Suprapubic skin (tissue), 4 donors: ENCODE results near the gene RNF141. TPM values are rescaled to one million over a fixed set of nuclear protein-coding genes. Genes with fewer than 3 reads are reported as not detected.

Source experiments
- DNase-seq, 2 donors: peaks; one replicate each; pipeline ENCODE4 v3.0.0-alpha.2; 2019; ENCODE audit warnings: low spot score in 2 of 2
- H3K27ac ChIP-seq: fragments of 200-600 bp; sonication (generic); one replicate; pipeline ENCODE4 v1.5.1; 2019
- H3K27me3 ChIP-seq: fragments of 200-600 bp; sonication (generic); one replicate; pipeline ENCODE4 v1.5.1; 2019
- H3K36me3 ChIP-seq: fragments of 200-600 bp; sonication (generic); one replicate; pipeline ENCODE4 v1.5.1; 2019
- H3K4me1 ChIP-seq: fragments of 200-600 bp; sonication (generic); one replicate; pipeline ENCODE4 v1.5.1; 2019
- H3K4me3 ChIP-seq: fragments of 200-600 bp; sonication (generic); one replicate; pipeline ENCODE4 v1.5.1; 2019; ENCODE audit warnings: mild to moderate bottlenecking
- H3K9me3 ChIP-seq: fragments of 200-600 bp; sonication (generic); one replicate; pipeline ENCODE4 v1.5.1; 2019
- CTCF ChIP-seq, 2 donors: fragments of 200-600 bp in 1 of 2; fragments of 450-650 bp in 1 of 2; sonication (generic) in 1 of 2; IDR thresholded peaks; one replicate each; pipeline ENCODE4 v1.5.1; 2016 to 2019; ENCODE audit warnings: antibody characterized with exemption in 2 of 2, mild to moderate bottlenecking in 1 of 2, moderate library complexity in 1 of 2
- EP300 ChIP-seq: sonication (generic); formaldehyde crosslinking; IDR thresholded peaks from one replicate; pipeline ENCODE4 v1.6.1; 2017; ENCODE audit warnings: antibody characterized with exemption
- POLR2A ChIP-seq, 2 donors: fragments of 450-650 bp; IDR thresholded peaks; one replicate each; pipeline ENCODE4 v1.6.1; 2017; ENCODE audit warnings: antibody characterized with exemption in 2 of 2, mild to moderate bottlenecking in 2 of 2, moderate library complexity in 2 of 2
- POLR2AphosphoS5 ChIP-seq, 3 donors: sonication (generic); formaldehyde crosslinking; IDR thresholded peaks; one replicate each; pipeline ENCODE4 v1.6.1; 2017; ENCODE audit warnings: antibody characterized with exemption in 3 of 3
- WGBS: methylation state at CpG from one replicate; pipeline ENCODE4 v1.1.5; 2018; 5-methylcytosine and 5-hydroxymethylcytosine counted together
- total RNA-seq, 4 donors: library from RNA; depleted of rRNA; stranded (reverse); fragments of >200 nt; gene quantifications; one replicate each; pipeline ENCODE4 v1.1.0, GENCODE V29; 2016

The RNF141 gene
- total RNA-seq, 4 donors from 2014 or later: 68.2 to 83.4 (median 73.7) TPM

GRCh38 chr11:10505278-10506007, 35.5 kb downstream of the RNF141 start:
- Histone ChIP-seq H3K4me1 (peaks cover 14% of the 10 kb centered on the region), H3K4me3 (no peak overlapping the region), H3K9me3 (no peaks in the 10 kb centered on the region), H3K27ac (no peak overlapping the region), H3K36me3 (peaks cover 17% of the 10 kb centered on the region), H3K27me3 (no peaks in the 10 kb centered on the region)
- no peak for DNase-seq
- no peak for TF ChIP-seq POLR2A (IDR thresholded peaks at IDR 0.05)
- no peak for TF ChIP-seq POLR2AphosphoS5 (IDR thresholded peaks at IDR 0.05)
- TF ChIP-seq CTCF (IDR thresholded peaks at IDR 0.05): no peak
- no peak for TF ChIP-seq EP300
- 84% methylated on average over 6 of the region's 6 CpGs for WGBS

DNA sequence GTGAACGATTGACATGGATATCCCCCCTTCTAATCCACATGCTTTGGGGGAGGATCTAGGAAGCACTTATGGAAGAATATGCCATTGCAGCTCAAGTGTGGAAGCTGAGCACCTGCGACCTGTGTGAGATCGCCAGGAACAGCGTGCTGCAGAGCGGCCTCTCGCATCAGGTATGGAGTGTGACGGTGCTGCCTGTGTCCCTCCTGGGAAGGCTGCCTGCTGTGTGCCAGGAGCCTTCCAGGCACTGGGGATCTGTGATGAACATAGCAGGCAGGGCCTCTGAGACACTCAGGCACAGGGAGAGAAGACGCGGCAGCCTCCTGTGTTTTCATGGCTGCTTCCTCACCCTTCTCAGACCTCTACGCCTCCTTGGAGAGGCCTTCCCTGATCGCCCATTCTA, 36.5 kb downstream of the RNF141 start:
- no peak for DNase-seq

GRCh38 chr11:10503777-10504480, 37.1 kb downstream of the RNF141 start:
- H3K9me3 ChIP-seq: no peaks in the 10 kb centered on the region
- peaks cover 29% of the 10 kb centered on the region for H3K4me1 ChIP-seq
- 79% methylated on average over 5 of the region's 5 CpGs for WGBS
- H3K4me3 ChIP-seq: no peak overlapping the region
- no peak for TF ChIP-seq POLR2AphosphoS5 (IDR thresholded peaks at IDR 0.05)
- TF ChIP-seq EP300: no peak
- no peak for TF ChIP-seq CTCF (IDR thresholded peaks at IDR 0.05)
- TF ChIP-seq POLR2A (IDR thresholded peaks at IDR 0.05): no peak
- no peak for DNase-seq
- H3K27ac ChIP-seq: no peak overlapping the region
- no peaks in the 10 kb centered on the region for H3K27me3 ChIP-seq
- peaks cover 23% of the 10 kb centered on the region for H3K36me3 ChIP-seq

More for the DNA sequence above, 36.5 kb downstream of the RNF141 start:
- 94% methylated on average over 11 of the region's 11 CpGs for WGBS
- Histone ChIP-seq H3K4me3 (no peak overlapping the region), H3K9me3 (no peaks in the 10 kb centered on the region), H3K4me1 (peaks cover 24% of the 10 kb centered on the region), H3K27ac (no peak overlapping the region), H3K36me3 (peaks cover 23% of the 10 kb centered on the region), H3K27me3 (no peaks in the 10 kb centered on the region)
- no peak for TF ChIP-seq EP300
- no peak for TF ChIP-seq POLR2AphosphoS5 (IDR thresholded peaks at IDR 0.05)
- no peak for TF ChIP-seq CTCF (IDR thresholded peaks at IDR 0.05)
- no peak for TF ChIP-seq POLR2A (IDR thresholded peaks at IDR 0.05)

GRCh38 chr11:10503221-10503620, 37.8 kb downstream of the RNF141 start:
- peaks cover 23% of the 10 kb centered on the region for H3K36me3 ChIP-seq
- H3K4me1 ChIP-seq: peaks cover 29% of the 10 kb centered on the region
- H3K27me3 ChIP-seq: no peaks in the 10 kb centered on the region
- no peak for DNase-seq
- no peaks in the 10 kb centered on the region for H3K9me3 ChIP-seq
- no peak overlapping the region for H3K27ac ChIP-seq
- H3K4me3 ChIP-seq: no peak overlapping the region
- 76% methylated on average over 2 of the region's 2 CpGs for WGBS
- TF ChIP-seq EP300: no peak
- TF ChIP-seq POLR2AphosphoS5 (IDR thresholded peaks at IDR 0.05): no peak
- TF ChIP-seq POLR2A (IDR thresholded peaks at IDR 0.05): no peak
- no peak for TF ChIP-seq CTCF (IDR thresholded peaks at IDR 0.05)

DNA sequence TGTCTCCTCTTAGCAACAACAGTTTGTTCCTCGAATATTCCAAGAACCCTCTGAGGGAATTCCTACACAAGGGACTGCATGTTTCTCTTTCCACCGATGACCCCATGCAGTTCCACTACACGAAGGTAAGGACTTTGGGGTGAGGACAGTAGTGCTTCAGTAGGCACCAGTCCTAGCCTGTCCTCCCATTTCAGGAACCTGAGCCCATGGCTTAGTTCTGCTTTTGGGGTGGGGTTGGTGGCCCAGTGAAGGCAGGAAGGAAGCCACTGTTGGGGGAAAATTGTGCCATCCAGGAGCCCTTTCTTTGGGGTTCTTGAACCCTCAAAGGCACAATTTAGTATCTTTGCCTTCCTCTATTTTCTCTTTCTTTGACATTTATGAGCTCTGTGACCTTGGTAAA, 38.2 kb downstream of the RNF141 start:
- Histone ChIP-seq H3K27ac (no peak overlapping the region), H3K4me1 (peaks cover 29% of the 10 kb centered on the region), H3K36me3 (peaks cover 23% of the 10 kb centered on the region), H3K27me3 (no peaks in the 10 kb centered on the region), H3K4me3 (no peak overlapping the region), H3K9me3 (no peaks in the 10 kb centered on the region)
- DNase-seq: no peak
- TF ChIP-seq POLR2AphosphoS5 (IDR thresholded peaks at IDR 0.05): no peak
- no peak for TF ChIP-seq POLR2A (IDR thresholded peaks at IDR 0.05)
- no peak for TF ChIP-seq CTCF (IDR thresholded peaks at IDR 0.05)
- no peak for TF ChIP-seq EP300
- 86% methylated on average over 3 of the region's 3 CpGs for WGBS
